Heart right ventricle (tissue), 16 donors: Measurements from ENCODE around the gene JADE1. TPM values are rescaled to one million over a fixed set of nuclear protein-coding genes. Genes with fewer than 3 reads are reported as not detected.
A peak's percentile ranks its signal among the peaks of the same experiment; 100 is the strongest.

ENCODE experiments used
- ATAC-seq, 8 donors: fragments of 200-7000 bp; cut with Tn5 transposase; one replicate each; pipeline ENCODE4 v1.9.1; 2020; ENCODE audit warnings: mild to moderate bottlenecking in 8 of 8, moderate library complexity in 8 of 8, moderate number of reproducible peaks in 1 of 8
- DNase-seq, 2 donors: peaks; one replicate each; pipeline ENCODE4 v3.0.0-alpha.2; 2020
- H3K27ac ChIP-seq, 10 donors: fragments of 200-600 bp; sonication (generic) in 2 of 10; one replicate each; pipeline versions ENCODE4 v1.5.0 to v1.8.0; 2020 to 2022; ENCODE audit warnings: mild to moderate bottlenecking in 3 of 10
- H3K27me3 ChIP-seq, 7 donors: fragments of 200-600 bp; one replicate each; pipeline ENCODE4 v1.8.0; 2021 to 2022; ENCODE audit warnings: mild to moderate bottlenecking in 2 of 7
- H3K36me3 ChIP-seq, 9 donors: fragments of 200-600 bp; sonication (generic) in 1 of 9; one replicate each; pipeline versions ENCODE4 v1.5.0 to v1.8.0; 2020 to 2022; ENCODE audit warnings: mild to moderate bottlenecking in 2 of 9
- H3K4me1 ChIP-seq, 9 donors: fragments of 200-600 bp; sonication (generic) in 1 of 9; one replicate each; pipeline versions ENCODE4 v1.5.0 to v1.8.0; 2020 to 2022; ENCODE audit warnings: mild to moderate bottlenecking in 4 of 9
- H3K4me3 ChIP-seq, 10 donors: fragments of 200-600 bp; sonication (generic) in 2 of 10; one replicate each; pipeline versions ENCODE4 v1.5.0 to v1.8.0; 2020 to 2022; ENCODE audit warnings: mild to moderate bottlenecking in 7 of 10, moderate library complexity in 2 of 10
- H3K9me3 ChIP-seq, 11 donors: fragments of 200-600 bp in 10 of 11; sonication (generic) in 2 of 11; one replicate each; pipeline versions ENCODE4 v1.5.0 to v1.8.0; 2013 to 2022; ENCODE audit warnings: mild to moderate bottlenecking in 2 of 11, control low read depth in 1 of 11, moderate library complexity in 1 of 11
- CTCF ChIP-seq, 9 donors: fragments of 200-600 bp; sonication (generic) in 2 of 9; IDR thresholded peaks; one replicate each; pipeline versions ENCODE4 v1.5.0 to v1.8.0; 2021 to 2022; ENCODE audit warnings: antibody characterized with exemption in 9 of 9, mild to moderate bottlenecking in 5 of 9, moderate library complexity in 1 of 9
- WGBS, 2 donors: extraction: QIAGEN DNeasy Blood & Tissue Kit; methylation state at CpG; one replicate each; pipeline ENCODE4 v1.1.7; 2013; ENCODE audit warnings: inconsistent platforms in 1 of 2; 5-methylcytosine and 5-hydroxymethylcytosine counted together
- intact Hi-C, 10 donors: fragments of 100-400 bp; cut with DNase I; formaldehyde crosslinking; loops; one replicate each; pipeline versions ENCODE4 v1.11.1 to v1.14.2; 2022
- polyA plus RNA-seq, 2 donors: library from polyadenylated mRNA; stranded (reverse); fragments of 200-250 nt; gene quantifications; one replicate each; pipeline ENCODE4 v1.2.3, GENCODE V29; 2013
- total RNA-seq, 10 donors: library from RNA; stranded (reverse); fragmentation: NEBNext Ultra II Directional in 3 of 10; extraction: Animal tissue kit (Norgen Biotek cat#: 25700) in 3 of 10; gene quantifications; one replicate each; pipeline versions ENCODE4 v1.2.1 to v1.2.4, GENCODE V29; 2021 to 2023
- donor health status: Arrhythmogenic right ventricular cardiomyopathy.
- donor health status: ischemic (EF 13 %, LVEDD 7.1; RV severe dilation, severe dysfunction).
- donor health status: healthy with polysubstance abuse.
- donor health status: DM: no; HTN: yes; CAD: no.
- donor health status: DM: no; HTN: no; CAD: no.
- donor health status: ischemic (EF 25% LVEDD 6.9; RV normal size, moderate dysfunction).
- donor health status: ischemic (EF 25% LVEDD 5.7; RV mildly dilated, moderate dysfunction).
- donor health status: healthy.
- donor health status: DM: yes; HTN: yes; CAD: no.
- donor health status: Ischemic cardiomyopathy.
- donor health status: ischemic (EF 35%, LVEDD 5.7; RV mildly dilated, moderate dysfunction).
- donor health status: nonischemic (EF 11% LVEDD 7.7; RV severe dilation, severe dysfunction).
- donor health status: DM: yes; HTN: yes; CAD: no.
- donor health status: PGD.
- donor health status: ischemic (EF 29% LVEDD 5.4; RV normal size, mild dysfunction).
- donor health status: nonischemic (EF 23%, LVEDD 6.1; RV moderate dilation, normal function).

JADE1 gene
- total and polyA plus RNA-seq, 12 donors = 12.1 to 32.3 (median 23.5) TPM

DNA sequence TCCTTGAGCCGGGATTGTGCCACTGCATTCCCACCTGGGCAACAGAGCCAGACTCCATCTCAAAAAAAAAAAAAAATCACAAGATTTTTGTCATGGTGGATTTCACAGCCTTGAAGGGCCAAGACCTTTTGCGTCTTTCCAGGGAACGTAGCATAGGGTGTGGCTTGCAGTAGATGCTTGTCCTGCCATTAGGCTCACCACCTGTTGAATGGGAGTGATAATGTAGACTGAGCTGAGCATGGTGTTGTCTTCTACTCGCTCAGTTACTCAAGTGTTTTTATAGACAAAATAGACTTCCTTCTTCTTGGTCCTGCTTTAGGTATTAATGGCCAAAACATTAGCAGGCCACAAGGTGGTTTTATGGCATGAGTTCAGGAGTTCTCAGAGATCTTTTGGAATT is 40.8 kb downstream of the JADE1 start:
- H3K27ac ChIP-seq = no peak overlapping the region
- H3K36me3 ChIP-seq = peaks cover 0 to 100% (median 59%) of the 10 kb centered on the region in 9 donors
- no peaks in the 10 kb centered on the region for H3K9me3 ChIP-seq
- no peak for TF ChIP-seq CTCF (IDR thresholded peaks at IDR 0.05)
- WGBS, 2 donors = 95 to 97% methylated on average over 4 of the region's 4 CpGs
- DNase-seq (no peak), ATAC-seq (no peak)
- no peaks in the 10 kb centered on the region for H3K27me3 ChIP-seq
- H3K4me3 ChIP-seq = no peak overlapping the region
- H3K4me1 ChIP-seq = peaks cover 4 to 40% (median 20%) of the 10 kb centered on the region in 9 donors
- intact Hi-C loops = loop anchor here in 1 of 10 donors (5.0 kb wide), 1 partner anchor 33 kb away; no protein-coding TSS in a partner anchor

GRCh38 chr4:128853741-128854140 is 44.2 kb downstream of the JADE1 start:
- Histone ChIP-seq H3K36me3 (peaks cover 0 to 100% (median 51%) of the 10 kb centered on the region in 9 donors), H3K4me3 (no peak overlapping the region), H3K9me3 (no peaks in the 10 kb centered on the region), H3K27ac (peak overlapping the region in 1 of 10 donors; percentile 41), H3K27me3 (no peaks in the 10 kb centered on the region), H3K4me1 (peaks cover 0 to 18% (median 6%) of the 10 kb centered on the region in 9 donors)
- no peak for TF ChIP-seq CTCF (IDR thresholded peaks at IDR 0.05)
- 84 to 90% methylated on average over 5 of the region's 5 CpGs for WGBS, 2 donors
- no peak for ATAC-seq
- intact Hi-C loops = loop anchor here in 1 of 10 donors (5.0 kb wide), 1 partner anchor 36 kb away; no protein-coding TSS in a partner anchor
- DNase-seq = no peak

DNA sequence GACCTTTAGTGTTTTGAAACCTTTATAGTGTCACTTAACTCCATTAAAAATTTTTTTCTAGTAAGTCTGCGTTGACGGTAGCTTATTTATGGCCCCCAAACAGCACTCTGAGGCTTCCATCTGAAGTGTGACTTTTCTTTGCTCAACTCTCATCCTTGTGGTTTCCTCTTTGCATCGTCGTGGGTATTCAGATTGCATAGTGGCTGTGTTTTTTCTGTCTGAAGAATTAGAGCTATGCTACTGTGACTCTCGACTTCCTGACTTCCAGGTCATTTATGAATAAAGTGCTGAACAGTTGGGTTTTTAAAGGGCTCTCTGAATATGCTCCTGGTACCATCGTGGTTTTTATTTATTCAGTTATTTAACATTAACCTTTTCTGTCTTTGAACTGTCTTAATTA is 44.9 kb downstream of the JADE1 start:
- no peaks in the 10 kb centered on the region for H3K27me3 ChIP-seq
- WGBS, 2 donors = 68 to 76% methylated on average over 6 of the region's 6 CpGs
- no peak for DNase-seq
- H3K27ac ChIP-seq = peak overlapping the region in 1 of 10 donors; percentile 49
- intact Hi-C loops = loop anchor here in 1 of 10 donors (5.0 kb wide), 1 partner anchor 37 kb away; no protein-coding TSS in a partner anchor
- TF ChIP-seq CTCF (IDR thresholded peaks at IDR 0.05) = no peak
- peaks cover 3 to 25% (median 13%) of the 10 kb centered on the region in 9 donors for H3K4me1 ChIP-seq
- no peak overlapping the region for H3K4me3 ChIP-seq
- no peak for ATAC-seq
- H3K36me3 ChIP-seq = peaks cover 0 to 97% (median 44%) of the 10 kb centered on the region in 9 donors
- H3K9me3 ChIP-seq = no peaks in the 10 kb centered on the region

DNA sequence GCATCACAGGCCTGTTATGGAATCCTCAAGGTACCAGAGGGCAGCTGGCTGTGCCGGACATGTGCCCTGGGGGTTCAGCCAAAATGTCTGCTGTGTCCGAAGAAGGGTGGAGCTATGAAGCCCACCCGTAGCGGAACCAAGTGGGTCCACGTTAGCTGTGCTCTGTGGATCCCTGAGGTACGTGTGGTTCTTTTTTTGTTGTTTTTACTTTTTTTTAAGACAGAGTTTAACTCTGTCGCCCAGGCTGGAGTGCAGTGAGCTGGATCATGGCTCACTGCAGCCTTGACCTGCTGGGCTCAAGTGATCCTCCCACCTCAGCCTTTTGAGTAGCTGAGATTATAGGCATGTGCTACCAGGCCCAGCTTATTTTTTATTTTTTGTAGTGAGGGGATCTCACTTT is 46.1 kb downstream of the JADE1 start:
- peaks cover 0 to 93% (median 32%) of the 10 kb centered on the region in 9 donors for H3K36me3 ChIP-seq
- ATAC-seq = no peak

More for the DNA sequence above, 46.1 kb downstream of the JADE1 start:
- WGBS, 2 donors = 90 to 91% methylated on average over 7 of the region's 7 CpGs
- H3K27ac ChIP-seq = peak overlapping the region in 1 of 10 donors; percentile 49
- DNase-seq = no peak
- TF ChIP-seq CTCF (IDR thresholded peaks at IDR 0.05) = no peak
- no peaks in the 10 kb centered on the region for H3K27me3 ChIP-seq
- H3K9me3 ChIP-seq = no peaks in the 10 kb centered on the region
- peaks cover 3 to 37% (median 25%) of the 10 kb centered on the region in 9 donors for H3K4me1 ChIP-seq
- H3K4me3 ChIP-seq = no peak overlapping the region
- intact Hi-C loops = loop anchor here in 1 of 10 donors (5.0 kb wide), 1 partner anchor 403 kb away; no protein-coding TSS in a partner anchor
